ENCODE data around the gene S100A9.

DNA sequence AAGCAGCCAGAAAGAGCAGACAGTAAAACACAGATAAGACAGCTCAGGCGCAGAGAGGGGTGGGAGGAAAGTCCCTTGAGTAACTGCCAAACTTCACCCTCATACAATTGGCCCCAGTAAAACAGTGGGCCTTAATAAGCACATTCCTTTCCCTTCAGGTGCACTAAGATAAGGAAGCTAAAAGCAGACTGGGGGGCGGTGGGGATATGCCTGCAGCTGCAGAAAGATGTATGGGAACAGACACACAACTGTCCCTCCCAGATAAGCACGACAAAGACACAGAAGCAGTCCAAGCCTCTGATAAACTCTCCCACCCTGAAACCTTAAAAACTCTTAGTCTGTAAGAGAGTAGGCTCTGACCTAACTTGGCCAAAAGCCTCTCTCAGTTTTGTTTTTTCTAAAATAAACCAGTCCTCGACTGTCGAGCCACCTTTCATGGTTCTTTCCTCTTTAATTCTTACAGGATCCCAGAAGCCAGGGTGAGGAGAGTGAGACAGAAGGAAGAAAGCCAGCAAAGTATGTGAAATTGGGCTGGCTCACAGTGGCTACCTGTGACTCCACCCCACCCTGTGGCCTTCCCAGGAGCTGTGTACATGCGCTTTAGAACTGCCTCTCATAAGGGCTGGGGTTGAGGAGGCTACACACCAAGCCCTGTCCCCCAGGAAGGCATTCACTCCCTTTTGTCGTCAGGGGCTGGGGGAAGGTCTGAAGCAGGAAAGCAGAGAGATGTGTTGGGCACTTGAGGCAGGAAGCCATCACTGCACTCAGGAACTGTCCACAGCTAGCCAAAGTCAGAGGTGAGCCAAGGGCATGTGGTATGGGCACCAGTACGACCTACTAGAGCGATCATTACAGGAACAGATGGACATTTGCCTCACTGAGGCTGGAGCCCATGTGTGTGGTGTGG is 13.6 kb upstream of the S100A9 start:
- TF ChIP-seq POLR2A (IDR thresholded peaks at IDR 0.05) (no peak), POLR2AphosphoS5 (IDR thresholded peaks at IDR 0.05) (no peak)
- TF ChIP-seq, protein P1, sequence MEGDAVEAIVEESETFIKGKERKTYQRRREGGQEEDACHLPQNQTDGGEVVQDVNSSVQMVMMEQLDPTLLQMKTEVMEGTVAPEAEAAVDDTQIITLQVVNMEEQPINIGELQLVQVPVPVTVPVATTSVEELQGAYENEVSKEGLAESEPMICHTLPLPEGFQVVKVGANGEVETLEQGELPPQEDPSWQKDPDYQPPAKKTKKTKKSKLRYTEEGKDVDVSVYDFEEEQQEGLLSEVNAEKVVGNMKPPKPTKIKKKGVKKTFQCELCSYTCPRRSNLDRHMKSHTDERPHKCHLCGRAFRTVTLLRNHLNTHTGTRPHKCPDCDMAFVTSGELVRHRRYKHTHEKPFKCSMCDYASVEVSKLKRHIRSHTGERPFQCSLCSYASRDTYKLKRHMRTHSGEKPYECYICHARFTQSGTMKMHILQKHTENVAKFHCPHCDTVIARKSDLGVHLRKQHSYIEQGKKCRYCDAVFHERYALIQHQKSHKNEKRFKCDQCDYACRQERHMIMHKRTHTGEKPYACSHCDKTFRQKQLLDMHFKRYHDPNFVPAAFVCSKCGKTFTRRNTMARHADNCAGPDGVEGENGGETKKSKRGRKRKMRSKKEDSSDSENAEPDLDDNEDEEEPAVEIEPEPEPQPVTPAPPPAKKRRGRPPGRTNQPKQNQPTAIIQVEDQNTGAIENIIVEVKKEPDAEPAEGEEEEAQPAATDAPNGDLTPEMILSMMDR (IDR thresholded peaks at IDR 0.05 in 8 of 11, conservative IDR thresholded peaks at IDR 0.05 in 3 of 11) = no peak
